ENCODE results near the gene SPG21.

- no peak for TF ChIP-seq CTCF (IDR thresholded peaks at IDR 0.05)
- TF ChIP-seq EZH2 (IDR thresholded peaks at IDR 0.05; ENCODE audit: borderline replicate concordance, insufficient read depth, low read depth, low read length, poor library complexity, severe bottlenecking): no peak
Measured at GRCh38 chr15:64930778-64931371, 58.8 kb downstream of the SPG21 start.

Measured in B cell (primary cell).